Liver (tissue), 9 donors: Measurements from ENCODE around the gene SV2B. TPM values are rescaled to one million over a fixed set of nuclear protein-coding genes. Genes with fewer than 3 reads are reported as not detected.

ENCODE experiments used
- DNase-seq: peaks from one replicate; pipeline ENCODE4 v3.0.0-alpha.2; 2017; ENCODE audit warnings: low spot score
- H3K27ac ChIP-seq, 2 donors: one replicate each; pipeline ENCODE4 v1.7.0; 2013; ENCODE audit warnings: inconsistent platforms in 2 of 2, low read length in 2 of 2, control low read depth in 1 of 2, low read depth in 1 of 2, mild to moderate bottlenecking in 1 of 2
- H3K27me3 ChIP-seq, 4 donors: one replicate each; pipeline versions ENCODE4 v1.6.1 to v1.7.0; 2013; ENCODE audit warnings: low read length in 3 of 4, inconsistent platforms in 1 of 4, mild to moderate bottlenecking in 1 of 4, moderate library complexity in 1 of 4; ENCODE audit not compliant: control insufficient read depth in 4 of 4, insufficient read depth in 4 of 4
- H3K36me3 ChIP-seq, 4 donors: one replicate each; pipeline versions ENCODE4 v1.6.1 to v1.7.0; 2013; ENCODE audit warnings: low read length in 3 of 4, mild to moderate bottlenecking in 3 of 4, low read depth in 1 of 4, moderate library complexity in 1 of 4; ENCODE audit not compliant: control insufficient read depth in 4 of 4, insufficient read depth in 3 of 4
- H3K4me1 ChIP-seq, 4 donors: one replicate each; pipeline versions ENCODE4 v1.6.1 to v1.7.0; 2013; ENCODE audit warnings: low read length in 3 of 4, mild to moderate bottlenecking in 3 of 4, moderate library complexity in 1 of 4; ENCODE audit not compliant: control insufficient read depth in 4 of 4, insufficient read depth in 4 of 4
- H3K4me3 ChIP-seq, 3 donors: one replicate each; pipeline versions ENCODE4 v1.6.1 to v1.7.0; 2013; ENCODE audit warnings: low read length in 3 of 3, control low read depth in 1 of 3, low read depth in 1 of 3, mild to moderate bottlenecking in 1 of 3
- H3K9ac ChIP-seq, 2 donors: one replicate each; pipeline ENCODE4 v1.7.0; 2013; ENCODE audit warnings: low read length in 2 of 2, mild to moderate bottlenecking in 2 of 2, moderate library complexity in 2 of 2, control low read depth in 1 of 2, low read depth in 1 of 2
- H3K9me3 ChIP-seq, 4 donors: one replicate each; pipeline versions ENCODE4 v1.6.1 to v1.7.0; 2013; ENCODE audit warnings: low read length in 3 of 4; ENCODE audit not compliant: control insufficient read depth in 4 of 4
- EGR1 ChIP-seq, 2 donors: IDR thresholded peaks; 2 replicates each; pipeline ENCODE4 v1.6.1; 2016 to 2018; ENCODE audit warnings: antibody characterized with exemption in 2 of 2, low read depth in 2 of 2
- FOXA1 ChIP-seq: IDR thresholded peaks from 2 replicates; pipeline ENCODE4 v1.6.1; 2016; ENCODE audit warnings: antibody characterized with exemption
- FOXA2 ChIP-seq: IDR thresholded peaks from 2 replicates; pipeline ENCODE4 v1.6.1; 2016; ENCODE audit warnings: antibody characterized with exemption
- GABPA ChIP-seq, 2 donors: IDR thresholded peaks in 1 of 2; conservative IDR thresholded peaks in 1 of 2; 2 replicates each; pipeline ENCODE4 v1.6.1; 2016; ENCODE audit warnings: antibody characterized with exemption in 2 of 2, mild to moderate bottlenecking in 1 of 2, moderate library complexity in 1 of 2
- HNF4A ChIP-seq, 2 donors: conservative IDR thresholded peaks; 2 replicates each; pipeline ENCODE4 v1.6.1; 2016; ENCODE audit warnings: antibody characterized with exemption in 2 of 2, mild to moderate bottlenecking in 2 of 2
- HNF4G ChIP-seq: IDR thresholded peaks from 2 replicates; pipeline ENCODE4 v1.6.1; 2016; ENCODE audit warnings: antibody characterized with exemption
- JUND ChIP-seq, 2 donors: IDR thresholded peaks; 2 replicates each; pipeline ENCODE4 v1.6.1; 2016; ENCODE audit warnings: antibody characterized with exemption in 2 of 2
- NR2F2 ChIP-seq: IDR thresholded peaks from 2 replicates; pipeline ENCODE4 v1.6.1; 2016; ENCODE audit warnings: antibody characterized with exemption
- RAD21 ChIP-seq, 2 donors: IDR thresholded peaks; 2 replicates each; pipeline ENCODE4 v1.6.1; 2016; ENCODE audit warnings: antibody characterized with exemption in 2 of 2, mild to moderate bottlenecking in 2 of 2
- RXRA ChIP-seq, 2 donors: IDR thresholded peaks; 2 replicates each; pipeline ENCODE4 v1.6.1; 2017 to 2018; ENCODE audit warnings: antibody characterized with exemption in 2 of 2, mild to moderate bottlenecking in 1 of 2
- SP1 ChIP-seq: IDR thresholded peaks from 2 replicates; pipeline ENCODE4 v1.6.1; 2018; ENCODE audit warnings: antibody characterized with exemption, mild to moderate bottlenecking
- TAF1 ChIP-seq: conservative IDR thresholded peaks from 2 replicates; pipeline ENCODE4 v1.6.1; 2016; ENCODE audit warnings: antibody characterized with exemption, mild to moderate bottlenecking
- YY1 ChIP-seq: IDR thresholded peaks from 2 replicates; pipeline ENCODE4 v1.6.1; 2016; ENCODE audit warnings: antibody characterized with exemption, mild to moderate bottlenecking
- WGBS: extraction: QIAGEN DNeasy Blood & Tissue Kit; methylation state at CpG from one replicate; pipeline ENCODE4 v1.1.7; 2013; 5-methylcytosine and 5-hydroxymethylcytosine counted together
- polyA plus RNA-seq, 2 donors: library from polyadenylated mRNA; stranded (reverse) in 1 of 2; unstranded in 1 of 2; fragments of 200-250 nt in 1 of 2; fragments of >200 nt in 1 of 2; fragmentation: Nextera tagmentation in 1 of 2; extraction: Ambion mirVana in 1 of 2; gene quantifications; one replicate each; pipeline versions ENCODE4 v1.2.1 to v1.2.3, GENCODE V29; 2013 to 2015
- total RNA-seq, 2 donors: library from RNA; depleted of rRNA; stranded (reverse); fragments of >200 nt; gene quantifications; one replicate each; pipeline ENCODE4 v1.2.3, GENCODE V29; 2014
- TF ChIP-seq, protein P1 (sequence below): IDR thresholded peaks from 2 replicates; pipeline ENCODE4 v1.6.1; 2016; ENCODE audit warnings: antibody characterized with exemption
- TF ChIP-seq, protein P2 (sequence below): IDR thresholded peaks from 2 replicates; pipeline ENCODE4 v1.6.1; 2016; ENCODE audit warnings: antibody characterized with exemption
- TF ChIP-seq, protein P3 (sequence below): IDR thresholded peaks from 2 replicates; pipeline ENCODE4 v1.6.1; 2016; ENCODE audit warnings: antibody characterized with exemption
- TF ChIP-seq, protein P4 (sequence below): IDR thresholded peaks from 2 replicates; pipeline ENCODE4 v1.6.1; 2016; ENCODE audit warnings: antibody characterized with exemption, mild to moderate bottlenecking
- TF ChIP-seq, protein P5 (sequence below): fragments of 150-350 bp; IDR thresholded peaks from 2 replicates; pipeline ENCODE4 v1.5.1; 2017; ENCODE audit warnings: improper control_type of control experiment, low read depth, low read length; ENCODE audit not compliant: missing input control
- donor health status: healthy.
- donor health status: healthy.
- donor health status: healthy.
- donor health status: healthy.
- donor health status: healthy.

SV2B gene
- total and polyA plus RNA-seq, 4 donors: 0.08 to 0.16 (median 0.09) TPM; not detected in 1

DNA sequence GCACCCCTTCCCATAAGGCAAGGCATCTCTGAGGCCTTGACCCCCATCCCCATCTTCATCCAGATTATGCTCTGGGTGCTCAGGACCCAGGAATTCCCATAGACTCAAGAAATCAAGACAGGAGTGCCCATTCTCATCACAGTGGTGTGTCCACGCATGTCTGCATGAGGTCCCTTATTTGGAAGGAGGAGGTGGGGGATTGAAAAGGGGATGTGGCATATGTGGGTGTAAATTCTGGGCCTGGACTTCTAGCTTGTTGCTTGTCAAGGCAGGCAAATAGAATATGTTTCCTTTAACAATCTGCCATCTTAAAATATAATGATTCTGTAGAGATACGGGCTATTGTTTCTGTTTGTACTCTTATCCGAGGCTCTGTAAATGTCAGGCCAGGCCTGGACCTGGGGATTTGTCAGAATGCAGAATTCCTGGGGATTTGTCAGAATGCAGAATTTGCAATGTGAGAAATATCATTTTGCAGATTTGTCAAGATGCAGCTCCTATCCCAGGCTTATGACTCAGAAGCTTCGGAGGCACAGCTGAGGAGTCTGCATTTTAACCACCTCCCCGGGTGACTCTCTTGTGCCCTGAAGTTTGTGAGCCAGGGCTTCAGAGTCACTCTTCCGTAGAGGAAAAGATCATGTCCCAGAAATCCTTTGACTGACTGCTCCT, 157.8 kb downstream of the SV2B start:
- Histone ChIP-seq H3K4me1 (no peaks in the 10 kb centered on the region), H3K36me3 (no peaks in the 10 kb centered on the region), H3K27me3 (no peaks in the 10 kb centered on the region), H3K4me3 (no peak overlapping the region), H3K9me3 (no peaks in the 10 kb centered on the region), H3K9ac (no peak overlapping the region), H3K27ac (no peak overlapping the region)
- 93% methylated on average over 6 of the region's 6 CpGs for WGBS
- no peak for DNase-seq
- TF ChIP-seq SP1 (no peak), FOXA1 (no peak), YY1 (no peak), EGR1 (IDR thresholded peaks at IDR 0.05; ENCODE audit: low read depth in 2 of 2) (no peak), JUND (IDR thresholded peaks at IDR 0.05) (no peak), HNF4G (no peak), HNF4A (conservative IDR thresholded peaks at IDR 0.05) (no peak), NR2F2 (no peak), RXRA (IDR thresholded peaks at IDR 0.05) (no peak), GABPA (IDR thresholded peaks at IDR 0.05 in 1 of 2, conservative IDR thresholded peaks at IDR 0.05 in 1 of 2) (no peak), TAF1 (no peak), RAD21 (IDR thresholded peaks at IDR 0.05) (no peak), FOXA2 (no peak)
- TF ChIP-seq, protein P1, sequence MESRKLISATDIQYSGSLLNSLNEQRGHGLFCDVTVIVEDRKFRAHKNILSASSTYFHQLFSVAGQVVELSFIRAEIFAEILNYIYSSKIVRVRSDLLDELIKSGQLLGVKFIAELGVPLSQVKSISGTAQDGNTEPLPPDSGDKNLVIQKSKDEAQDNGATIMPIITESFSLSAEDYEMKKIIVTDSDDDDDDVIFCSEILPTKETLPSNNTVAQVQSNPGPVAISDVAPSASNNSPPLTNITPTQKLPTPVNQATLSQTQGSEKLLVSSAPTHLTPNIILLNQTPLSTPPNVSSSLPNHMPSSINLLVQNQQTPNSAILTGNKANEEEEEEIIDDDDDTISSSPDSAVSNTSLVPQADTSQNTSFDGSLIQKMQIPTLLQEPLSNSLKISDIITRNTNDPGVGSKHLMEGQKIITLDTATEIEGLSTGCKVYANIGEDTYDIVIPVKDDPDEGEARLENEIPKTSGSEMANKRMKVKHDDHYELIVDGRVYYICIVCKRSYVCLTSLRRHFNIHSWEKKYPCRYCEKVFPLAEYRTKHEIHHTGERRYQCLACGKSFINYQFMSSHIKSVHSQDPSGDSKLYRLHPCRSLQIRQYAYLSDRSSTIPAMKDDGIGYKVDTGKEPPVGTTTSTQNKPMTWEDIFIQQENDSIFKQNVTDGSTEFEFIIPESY: no peak
- TF ChIP-seq, protein P2, sequence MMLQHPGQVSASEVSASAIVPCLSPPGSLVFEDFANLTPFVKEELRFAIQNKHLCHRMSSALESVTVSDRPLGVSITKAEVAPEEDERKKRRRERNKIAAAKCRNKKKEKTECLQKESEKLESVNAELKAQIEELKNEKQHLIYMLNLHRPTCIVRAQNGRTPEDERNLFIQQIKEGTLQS: no peak
- TF ChIP-seq, protein P3, sequence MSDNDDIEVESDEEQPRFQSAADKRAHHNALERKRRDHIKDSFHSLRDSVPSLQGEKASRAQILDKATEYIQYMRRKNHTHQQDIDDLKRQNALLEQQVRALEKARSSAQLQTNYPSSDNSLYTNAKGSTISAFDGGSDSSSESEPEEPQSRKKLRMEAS: no peak
- TF ChIP-seq, protein P4, sequence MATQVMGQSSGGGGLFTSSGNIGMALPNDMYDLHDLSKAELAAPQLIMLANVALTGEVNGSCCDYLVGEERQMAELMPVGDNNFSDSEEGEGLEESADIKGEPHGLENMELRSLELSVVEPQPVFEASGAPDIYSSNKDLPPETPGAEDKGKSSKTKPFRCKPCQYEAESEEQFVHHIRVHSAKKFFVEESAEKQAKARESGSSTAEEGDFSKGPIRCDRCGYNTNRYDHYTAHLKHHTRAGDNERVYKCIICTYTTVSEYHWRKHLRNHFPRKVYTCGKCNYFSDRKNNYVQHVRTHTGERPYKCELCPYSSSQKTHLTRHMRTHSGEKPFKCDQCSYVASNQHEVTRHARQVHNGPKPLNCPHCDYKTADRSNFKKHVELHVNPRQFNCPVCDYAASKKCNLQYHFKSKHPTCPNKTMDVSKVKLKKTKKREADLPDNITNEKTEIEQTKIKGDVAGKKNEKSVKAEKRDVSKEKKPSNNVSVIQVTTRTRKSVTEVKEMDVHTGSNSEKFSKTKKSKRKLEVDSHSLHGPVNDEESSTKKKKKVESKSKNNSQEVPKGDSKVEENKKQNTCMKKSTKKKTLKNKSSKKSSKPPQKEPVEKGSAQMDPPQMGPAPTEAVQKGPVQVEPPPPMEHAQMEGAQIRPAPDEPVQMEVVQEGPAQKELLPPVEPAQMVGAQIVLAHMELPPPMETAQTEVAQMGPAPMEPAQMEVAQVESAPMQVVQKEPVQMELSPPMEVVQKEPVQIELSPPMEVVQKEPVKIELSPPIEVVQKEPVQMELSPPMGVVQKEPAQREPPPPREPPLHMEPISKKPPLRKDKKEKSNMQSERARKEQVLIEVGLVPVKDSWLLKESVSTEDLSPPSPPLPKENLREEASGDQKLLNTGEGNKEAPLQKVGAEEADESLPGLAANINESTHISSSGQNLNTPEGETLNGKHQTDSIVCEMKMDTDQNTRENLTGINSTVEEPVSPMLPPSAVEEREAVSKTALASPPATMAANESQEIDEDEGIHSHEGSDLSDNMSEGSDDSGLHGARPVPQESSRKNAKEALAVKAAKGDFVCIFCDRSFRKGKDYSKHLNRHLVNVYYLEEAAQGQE: no peak
- TF ChIP-seq, protein P5, sequence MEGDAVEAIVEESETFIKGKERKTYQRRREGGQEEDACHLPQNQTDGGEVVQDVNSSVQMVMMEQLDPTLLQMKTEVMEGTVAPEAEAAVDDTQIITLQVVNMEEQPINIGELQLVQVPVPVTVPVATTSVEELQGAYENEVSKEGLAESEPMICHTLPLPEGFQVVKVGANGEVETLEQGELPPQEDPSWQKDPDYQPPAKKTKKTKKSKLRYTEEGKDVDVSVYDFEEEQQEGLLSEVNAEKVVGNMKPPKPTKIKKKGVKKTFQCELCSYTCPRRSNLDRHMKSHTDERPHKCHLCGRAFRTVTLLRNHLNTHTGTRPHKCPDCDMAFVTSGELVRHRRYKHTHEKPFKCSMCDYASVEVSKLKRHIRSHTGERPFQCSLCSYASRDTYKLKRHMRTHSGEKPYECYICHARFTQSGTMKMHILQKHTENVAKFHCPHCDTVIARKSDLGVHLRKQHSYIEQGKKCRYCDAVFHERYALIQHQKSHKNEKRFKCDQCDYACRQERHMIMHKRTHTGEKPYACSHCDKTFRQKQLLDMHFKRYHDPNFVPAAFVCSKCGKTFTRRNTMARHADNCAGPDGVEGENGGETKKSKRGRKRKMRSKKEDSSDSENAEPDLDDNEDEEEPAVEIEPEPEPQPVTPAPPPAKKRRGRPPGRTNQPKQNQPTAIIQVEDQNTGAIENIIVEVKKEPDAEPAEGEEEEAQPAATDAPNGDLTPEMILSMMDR: no peak
